K562 (cell line): ENCODE measurements around the gene ASB6. TPM values are rescaled to one million over a fixed set of nuclear protein-coding genes. Genes with fewer than 3 reads are reported as not detected.

Source experiments
- ATAC-seq: fragments of 200-7000 bp; cut with Tn5 transposase; 3 replicates; pipeline ENCODE4 v1.9.1; 2020; ENCODE audit warnings: moderate library complexity
- BruUV-seq: library from RNA; stranded (reverse); fragments of 400-500 nt; replicated peaks from 2 replicates; lab custom pipeline; 2021; lab: Mats Ljungman, UMichigan
- CTCF ChIA-PET: fragments of 300-600 bp; formaldehyde crosslinking; extraction: SDS; loops from one replicate; lab custom pipeline; 2021; ENCODE audit warnings: low intra/inter-chr PET ratio; lab: Yijun Ruan, JAX
- POLR2A ChIA-PET: fragments of 300-600, 350-650 bp; sonication (Branson Sonifier 250); formaldehyde crosslinking; extraction: SDS; loops from one replicate; lab custom pipeline; 2021; ENCODE audit warnings: antibody characterized with exemption, inconsistent platforms; lab: Yijun Ruan, JAX
- DNase-seq, 4 experiments: peaks; one replicate each; pipeline versions ENCODE4 v3.0.0 to v3.0.0-alpha.2; 2011 to 2018; ENCODE audit warnings: low spot score in 3 of 4, mixed read lengths in 3 of 4; ENCODE audit errors: extremely low read depth in 1 of 4
- FAIRE-seq: peaks from 2 replicates; lab custom pipeline; 2011; peaks lifted over from hg19 to GRCh38; lab: Jason Lieb, UNC
- H2AFZ ChIP-seq: 2 replicates; pipeline ENCODE4 v1.6.0; 2011; ENCODE audit warnings: low read depth, low read length, control low read depth, inconsistent platforms
- H3K27ac ChIP-seq: fragments of 200-600 bp; 3 replicates; pipeline ENCODE4 v1.8.0; 2011; ENCODE audit warnings: low read depth, mild to moderate bottlenecking, control low read depth, inconsistent platforms, low read length, moderate library complexity, mixed read lengths; ENCODE audit errors: extremely low read depth
- H3K27me3 ChIP-seq, 2 experiments: fragments of 300-600 bp in 1 of 2; 2 replicates in 1 of 2; 3 replicates in 1 of 2; pipeline versions ENCODE4 v1.6.0 to v1.8.0; 2011; ENCODE audit warnings: inconsistent platforms in 2 of 2, low read length in 2 of 2, mild to moderate bottlenecking in 1 of 2, mixed read lengths in 1 of 2, moderate library complexity in 1 of 2; ENCODE audit not compliant: control insufficient read depth in 2 of 2, insufficient read depth in 2 of 2
- H3K36me3 ChIP-seq: fragments of 300-600 bp; 3 replicates; pipeline ENCODE4 v1.8.0; 2011; ENCODE audit warnings: mild to moderate bottlenecking, low read length, inconsistent platforms; ENCODE audit not compliant: control insufficient read depth, insufficient read depth
- H3K4me1 ChIP-seq, 2 experiments: fragments of 200-600 bp in 1 of 2; replicated peaks in 1 of 2; 2 replicates in 1 of 2; 3 replicates in 1 of 2; pipeline versions ENCODE4 v1.5.1 to v1.8.0; 2011; ENCODE audit warnings: inconsistent platforms in 2 of 2, low read length in 2 of 2, mild to moderate bottlenecking in 1 of 2, mixed read lengths in 1 of 2, moderate library complexity in 1 of 2; ENCODE audit not compliant: control insufficient read depth in 2 of 2, insufficient read depth in 2 of 2
- H3K4me2 ChIP-seq: 2 replicates; pipeline ENCODE4 v1.6.1; 2011; ENCODE audit warnings: low read length, control low read depth, inconsistent platforms, mixed read lengths; ENCODE audit not compliant: insufficient read depth
- H3K4me3 ChIP-seq: fragments of 200-600 bp; sonication (generic), shearing (Covaris generic); 2 replicates; pipeline ENCODE4 v1.5.1; 2016; ENCODE audit warnings: control low read depth, inconsistent platforms
- H3K79me2 ChIP-seq: fragments of 200-600 bp; 3 replicates; pipeline ENCODE4 v1.8.0; 2011; ENCODE audit warnings: low read length, inconsistent platforms; ENCODE audit not compliant: control insufficient read depth, insufficient read depth
- H3K9ac ChIP-seq, 2 experiments: 2 replicates each; pipeline versions ENCODE4 v1.6.0 to v1.6.1; 2011; ENCODE audit warnings: low read depth in 2 of 2, low read length in 2 of 2, control low read depth in 1 of 2, inconsistent platforms in 1 of 2, mild to moderate bottlenecking in 1 of 2, mixed read lengths in 1 of 2; ENCODE audit not compliant: insufficient read depth in 1 of 2
- H3K9me1 ChIP-seq: one replicate; pipeline ENCODE4 v1.6.0; 2011; ENCODE audit warnings: inconsistent platforms, mild to moderate bottlenecking, low read length, moderate library complexity; ENCODE audit not compliant: control insufficient read depth, insufficient read depth
- H3K9me3 ChIP-seq: replicated peaks from 2 replicates; pipeline ENCODE4 v1.5.1; 2011; ENCODE audit warnings: low read depth, low read length, inconsistent platforms; ENCODE audit not compliant: control insufficient read depth, insufficient read depth
- H4K20me1 ChIP-seq: replicated peaks from 2 replicates; pipeline ENCODE4 v1.6.1; 2011; ENCODE audit warnings: low read length, inconsistent platforms, mixed read lengths; ENCODE audit not compliant: control insufficient read depth, insufficient read depth
- ARNT ChIP-seq, 2 experiments: fragments of 450-650 bp; IDR thresholded peaks; 2 replicates each; pipeline ENCODE4 v1.6.1; 2016; ENCODE audit warnings: mild to moderate bottlenecking in 1 of 2
- BCOR ChIP-seq: fragments of 450-650 bp; IDR thresholded peaks from 2 replicates; pipeline ENCODE4 v1.6.1; 2016
- CXXC5 ChIP-seq: fragments of 250-450 bp; sonication (Bioruptor Pico); IDR thresholded peaks from 2 replicates; pipeline ENCODE4 v1.8.0; 2022; ENCODE audit warnings: inconsistent platforms, mild to moderate bottlenecking, moderate library complexity
- KDM1A ChIP-seq, 2 experiments: fragments of 450-650 bp; IDR thresholded peaks; 2 replicates each; pipeline ENCODE4 v1.6.1; 2016; ENCODE audit warnings: mild to moderate bottlenecking in 2 of 2
- TRIM24 ChIP-seq, 2 experiments: fragments of 450-650 bp; IDR thresholded peaks; 2 replicates each; pipeline ENCODE4 v1.6.1; 2016
- TRIM28 ChIP-seq: fragments of 450-650 bp; IDR thresholded peaks from 2 replicates; pipeline ENCODE4 v1.6.1; 2017
- ZFP36 ChIP-seq: fragments of 150-350 bp; IDR thresholded peaks from 2 replicates; pipeline ENCODE4 v1.6.1; 2018; ENCODE audit warnings: low read length, low read depth; ENCODE audit not compliant: partially characterized antibody
- ZNF316 ChIP-seq: fragments of 450-650 bp; IDR thresholded peaks from 2 replicates; pipeline ENCODE4 v1.6.1; 2016
- WGBS: fragments of 100-300 bp; shearing (Covaris generic); methylation state at CpG from one replicate; pipeline ENCODE4 v1.1.6; 2016; ENCODE audit warnings: low coverage, mixed read lengths; ENCODE audit not compliant: insufficient coverage; ENCODE audit errors: missing lambda C conversion rate; 5-methylcytosine and 5-hydroxymethylcytosine counted together
- in situ Hi-C: fragments of 300-500 bp; cut with MboI; formaldehyde crosslinking; loops from 4 replicates; pipeline ENCODE4 v1.15.0; 2018; ENCODE audit warnings: inconsistent platforms, mixed read lengths
- intact Hi-C: fragments of 100-400 bp; cut with micrococcal nuclease; formaldehyde crosslinking; loops from 2 replicates; pipeline ENCODE4 v1.14.2; 2022
- polyA plus RNA-seq, 8 experiments: library from polyadenylated mRNA; depleted of rRNA in 4 of 8; stranded (reverse) in 5 of 8; unstranded in 3 of 8; fragments of >200 nt; fragmentation: Nextera tagmentation in 2 of 8; fragmentation: Illumina TruSeq in 1 of 8; extraction: Ambion mirVana in 2 of 8; extraction: Trizol in 1 of 8; gene quantifications; 2 replicates each; pipeline versions ENCODE4 v1.2.1 to v1.2.3, GENCODE V29; 2011 to 2014; ENCODE audit warnings: inconsistent platforms in 1 of 8, missing spikeins in 1 of 8
- total RNA-seq, 7 experiments: library from RNA; depleted of rRNA in 6 of 7; stranded (reverse); fragments of >200 nt in 6 of 7; fragmentation: Illumina TruSeq in 2 of 7; extraction: Trizol in 2 of 7; gene quantifications; 2 replicates each; pipeline versions ENCODE4 v1.2.1 to v1.2.3, GENCODE V29; 2011 to 2021; ENCODE audit warnings: low replicate concordance in 1 of 7

The ASB6 gene
- total and polyA plus RNA-seq, 9 of the 15 experiments (the other 6 are each of a cell fraction or from before 2014, with no cell fraction given): 0.92 to 17.8 (median 11.3) TPM

- ATAC-seq (no peak), DNase-seq (no peak), FAIRE-seq (no peak)
- peaks cover 39 to 78% of the 10 kb centered on the region in 2 experiments for H3K27me3 ChIP-seq
- H3K9me1 ChIP-seq: no peaks in the 10 kb centered on the region
- H2AFZ ChIP-seq: no peak overlapping the region
- H3K9ac ChIP-seq: no peak overlapping the region
- in situ Hi-C loops (loop anchor here (10.0 kb wide), 1 partner anchor 1461 kb away; no protein-coding TSS in a partner anchor), intact Hi-C loops (loop anchor here (10.0 kb wide), 1 partner anchor 981 kb away; no protein-coding TSS in a partner anchor)
- peaks cover 0 to 35% of the 10 kb centered on the region in 2 experiments; a peak in 2 of 5 replicates for H3K4me1 ChIP-seq
- no peak overlapping the region for H3K4me3 ChIP-seq
- no peak overlapping the region for H3K4me2 ChIP-seq
- H3K9me3 ChIP-seq: peaks cover 2% of the 10 kb centered on the region; the same call in 1 of the 2 replicates
- ChIA-PET POLR2A (interaction anchor here (0.6 to 0.7 kb wide), 5 partner anchors 11 to 1363 kb away, joined by 3 to 4 read pairs (median 3); no protein-coding TSS in a partner anchor), CTCF (no interaction called here)
- no TSS peak for BruUV-seq
- no peak overlapping the region for H3K27ac ChIP-seq
- peaks cover 35% of the 10 kb centered on the region for H4K20me1 ChIP-seq
- 10% methylated on average over 4 of the region's 4 CpGs for WGBS
- TF ChIP-seq ZNF316 (peak; percentile 87), BCOR (peak; percentile 69; the same call in 1 of the 2 replicates), CXXC5 (CRISPR knock-in tag) (no peak), ARNT (IDR thresholded peaks at IDR 0.05) (no peak), TRIM24 (IDR thresholded peaks at IDR 0.05) (peak in 1 of 2 experiments; percentile 55; a peak in 1 of 4 replicates), ZFP36 (peak; percentile 43), KDM1A (IDR thresholded peaks at IDR 0.05) (0 out of 4 replicates have a peak, but pooled peaks have one; percentile 21), TRIM28 (peak; percentile 74; the same call in 1 of the 2 replicates)
- no peaks in the 10 kb centered on the region for H3K36me3 ChIP-seq
- no peaks in the 10 kb centered on the region for H3K79me2 ChIP-seq
These were observed 34.3 kb upstream of the ASB6 start for GRCh38 chr9:129676287-129676686.
